Breast epithelium (tissue), 3 donors: ENCODE measurements around the gene PRDM11.

Experiments
- CTCF ChIP-seq, 3 donors: fragments of 450-650 bp; IDR thresholded peaks; one replicate each; pipeline ENCODE4 v1.5.1; 2016 to 2017; ENCODE audit warnings: antibody characterized with exemption in 3 of 3, mild to moderate bottlenecking in 3 of 3, moderate library complexity in 3 of 3
- POLR2AphosphoS5 ChIP-seq, 3 donors: sonication (generic); formaldehyde crosslinking; IDR thresholded peaks; one replicate each; pipeline ENCODE4 v1.6.1; 2017; ENCODE audit warnings: antibody characterized with exemption in 3 of 3

- TF ChIP-seq CTCF (IDR thresholded peaks at IDR 0.05) (no peak), POLR2AphosphoS5 (IDR thresholded peaks at IDR 0.05) (no peak)
Observed at GRCh38 chr11:45270946-45271716, 124.7 kb downstream of the PRDM11 start.
